Measurements from ENCODE around the gene FAM32A.

The FAM32A gene

DNA sequence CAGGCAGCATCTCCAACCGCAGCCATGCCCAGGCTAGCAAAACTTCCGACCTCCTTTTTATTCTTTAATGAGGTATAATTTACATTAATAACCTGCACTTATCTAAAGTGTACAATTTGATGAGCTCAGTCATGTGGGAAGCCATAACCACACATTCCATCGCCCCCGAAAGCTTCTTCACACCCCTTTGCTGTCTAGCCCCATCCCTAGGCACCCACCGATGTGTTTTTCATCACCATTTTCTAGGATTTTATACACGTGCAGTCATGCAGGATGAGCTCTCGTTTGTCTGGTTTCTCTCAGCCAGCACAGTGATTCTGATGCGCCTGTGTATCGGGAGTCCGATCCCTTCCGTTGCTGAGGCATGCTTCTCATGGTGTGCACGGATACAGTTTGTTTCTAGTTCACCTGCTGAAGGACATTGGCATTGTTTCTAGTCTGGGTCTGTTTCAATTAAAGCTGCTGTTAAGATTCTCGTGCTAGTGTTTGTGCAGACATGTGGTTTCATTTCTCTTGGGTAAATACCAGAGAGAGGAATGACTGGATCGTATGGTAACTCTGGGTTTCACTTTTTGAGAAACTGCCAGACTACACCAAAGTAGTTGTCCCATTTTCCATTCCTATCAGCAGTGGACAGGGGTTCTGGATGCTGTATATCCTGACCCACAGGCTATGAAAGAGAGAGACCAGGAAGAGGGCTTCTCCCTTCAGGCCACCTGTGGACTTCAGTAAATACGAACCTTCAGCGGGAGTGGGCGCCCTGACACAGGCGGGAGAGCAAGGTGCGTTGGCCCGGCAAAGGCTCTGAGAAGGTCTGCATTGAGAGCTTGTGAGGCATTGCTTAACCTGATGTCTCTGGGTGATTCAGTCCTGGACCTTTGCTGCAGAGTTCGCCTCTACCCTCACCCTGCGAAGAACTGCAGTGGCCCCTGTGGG lies 17.4 kb downstream of the FAM32A start:
- no peak for DNase-seq (ENCODE audit: low read depth in 3 of 3)

DNA sequence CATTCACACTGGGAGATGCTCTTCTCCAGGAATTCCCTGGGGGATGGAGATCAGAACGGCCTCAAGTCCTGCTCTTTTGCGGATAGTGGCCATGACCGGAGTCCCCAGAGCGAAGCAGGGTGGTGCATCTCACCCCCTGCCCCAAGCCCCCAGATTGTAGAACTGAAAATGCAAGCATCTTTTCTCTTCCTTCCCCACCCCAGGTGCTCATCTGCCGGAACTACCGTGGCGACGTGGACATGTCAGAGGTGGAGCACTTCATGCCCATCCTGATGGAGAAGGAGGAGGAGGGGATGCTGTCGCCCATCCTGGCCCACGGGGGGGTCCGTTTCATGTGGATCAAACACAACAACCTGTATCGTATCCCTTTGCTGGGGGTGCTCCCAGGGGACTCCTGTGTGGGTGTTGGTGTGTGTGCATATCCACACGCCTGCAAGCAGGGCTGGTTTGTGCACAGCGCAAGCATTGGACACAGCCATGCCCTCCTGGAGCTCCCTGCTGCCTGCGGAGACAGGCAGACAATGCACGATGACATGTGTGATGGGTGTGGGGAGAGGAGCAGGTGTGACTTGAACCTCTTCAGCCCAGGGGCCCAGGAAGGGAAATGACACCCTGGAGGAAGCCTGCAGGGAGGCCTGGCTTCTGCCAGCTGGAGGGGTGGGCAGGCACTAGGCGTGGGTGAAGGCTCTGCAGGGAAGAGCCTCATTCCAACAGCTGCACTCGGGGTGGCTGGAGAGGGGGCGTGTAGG lies 18.2 kb downstream of the FAM32A start:
- DNase-seq (ENCODE audit: low read depth in 3 of 3), result no peak

DNA sequence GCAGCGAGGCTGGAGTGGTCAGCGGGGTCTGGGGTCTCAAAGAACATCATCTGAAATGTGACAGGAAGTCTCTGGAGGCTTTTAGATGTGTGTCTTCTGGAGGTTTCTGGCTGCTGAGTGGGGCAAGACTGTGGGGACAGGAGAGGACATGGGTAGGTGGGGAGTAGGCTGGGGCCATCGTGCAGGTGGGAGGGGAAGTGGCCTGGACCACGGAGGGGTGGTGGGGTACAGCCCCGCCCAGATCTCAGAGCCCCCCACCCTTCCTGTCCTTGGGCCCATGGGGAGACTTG lies 18.7 kb downstream of the FAM32A start:
- no peak for DNase-seq (ENCODE audit: low read depth in 3 of 3)

DNA sequence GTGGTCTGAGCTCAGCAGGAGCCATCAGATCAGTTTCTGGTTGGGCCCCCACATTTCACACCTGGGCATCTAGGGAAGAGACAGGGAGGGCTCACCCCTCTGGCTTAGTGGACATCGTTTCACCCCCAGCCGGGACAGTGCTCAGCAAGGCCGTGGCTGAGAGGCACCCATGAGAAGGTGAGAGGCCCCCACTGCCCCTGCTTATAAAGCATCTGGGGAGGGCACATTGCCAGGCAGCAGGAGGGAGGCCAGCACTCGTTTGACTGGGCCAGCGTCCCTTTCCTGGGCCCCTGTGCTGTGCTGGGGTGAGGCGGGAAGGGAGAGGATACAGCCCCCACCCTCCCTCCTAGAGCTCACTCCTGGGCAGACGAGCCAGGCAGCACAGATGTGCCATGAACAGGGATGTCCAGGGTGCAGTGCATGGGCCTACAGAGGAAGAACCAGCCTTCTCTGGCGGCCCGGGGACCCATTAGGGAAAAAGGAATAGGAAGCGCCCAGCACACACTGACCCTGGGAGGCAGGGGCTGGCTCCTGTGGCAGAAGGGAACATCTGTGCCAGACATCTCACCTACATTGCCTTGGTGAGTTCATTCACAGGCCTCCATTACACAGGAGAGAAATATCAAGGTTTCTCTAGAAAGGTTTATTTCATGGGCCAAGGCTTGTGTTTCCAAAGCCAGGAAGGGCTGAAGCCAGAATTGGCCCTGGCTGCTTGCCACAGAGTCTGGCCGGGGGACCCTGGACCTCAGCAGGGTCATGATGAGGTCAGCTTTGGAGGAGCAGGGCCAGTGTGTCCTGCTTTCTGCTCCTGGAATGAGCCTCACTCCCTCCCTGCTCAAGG lies 20.2 kb downstream of the FAM32A start:
- no peak for DNase-seq (ENCODE audit: low read depth in 3 of 3)

DNA sequence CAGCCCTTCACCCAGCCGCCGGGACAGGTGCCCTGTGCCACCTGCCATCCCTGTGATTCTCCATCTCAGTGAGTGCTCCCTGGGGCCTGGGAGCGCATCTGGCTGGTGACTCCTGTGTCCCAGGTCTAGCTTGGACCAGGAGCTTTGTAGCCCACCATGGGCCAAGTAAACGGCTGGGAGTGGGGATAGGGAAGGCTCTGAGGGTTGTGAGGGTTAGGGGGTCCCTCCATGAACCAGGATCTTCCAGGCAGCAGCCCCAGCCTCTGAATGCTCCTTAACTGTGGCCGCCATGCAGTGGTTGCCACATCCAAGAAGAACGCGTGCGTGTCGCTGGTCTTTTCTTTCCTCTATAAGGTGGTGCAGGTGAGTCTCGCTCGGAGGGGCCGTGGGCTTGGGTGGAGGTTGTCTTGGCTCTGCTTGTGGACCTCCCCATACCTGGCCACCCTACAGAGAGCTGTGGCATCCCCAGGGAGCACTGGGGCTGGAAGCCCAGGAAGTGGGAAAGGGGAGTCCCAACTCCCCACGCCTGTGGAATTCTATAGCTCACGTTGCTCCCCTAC lies 20.9 kb downstream of the FAM32A start:
- no peak for DNase-seq (ENCODE audit: low read depth in 3 of 3)

DNA sequence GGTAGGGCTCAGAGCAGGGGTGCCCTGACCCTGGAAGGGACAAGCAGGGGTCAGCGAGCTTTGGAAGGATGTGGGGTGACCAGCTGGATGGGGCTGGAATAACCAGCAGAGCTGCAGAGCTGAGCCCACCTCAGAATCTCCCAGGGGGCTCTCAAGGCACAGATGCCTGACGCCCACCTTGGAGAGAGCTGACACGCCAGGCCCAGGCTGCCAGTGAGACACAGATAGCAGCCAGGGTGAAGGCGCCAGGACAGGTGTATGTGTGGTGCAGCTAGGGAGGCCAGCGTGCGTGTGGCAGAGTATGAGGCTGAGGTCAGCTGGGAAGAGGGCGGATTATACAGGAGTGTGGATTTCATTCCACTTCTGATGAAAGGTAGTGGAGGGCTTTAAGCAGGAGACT lies 21.4 kb downstream of the FAM32A start:
- no peak for DNase-seq (ENCODE audit: low read depth in 3 of 3)

DNA sequence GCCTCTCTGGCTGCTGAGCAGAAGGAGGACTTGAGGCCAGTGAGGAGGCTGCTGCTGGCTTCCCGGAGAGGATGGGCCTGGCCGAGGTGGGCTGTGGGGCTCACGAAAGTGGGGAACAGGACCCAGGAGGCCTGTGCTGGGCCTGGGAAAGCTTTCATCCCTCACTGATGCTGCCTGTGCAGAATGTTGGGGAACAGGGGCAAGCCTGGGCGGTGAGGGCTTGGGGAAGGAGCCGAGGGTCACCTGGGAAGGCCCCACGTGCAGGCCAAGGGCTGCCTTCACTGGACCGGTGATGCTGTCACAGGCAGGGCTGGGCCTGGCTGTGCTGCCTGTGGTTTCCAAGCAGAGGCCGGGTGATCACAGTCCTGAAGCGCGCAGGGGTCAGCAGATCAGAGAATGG lies 21.9 kb downstream of the FAM32A start:
- no peak for DNase-seq (ENCODE audit: low read depth in 3 of 3)

DNA sequence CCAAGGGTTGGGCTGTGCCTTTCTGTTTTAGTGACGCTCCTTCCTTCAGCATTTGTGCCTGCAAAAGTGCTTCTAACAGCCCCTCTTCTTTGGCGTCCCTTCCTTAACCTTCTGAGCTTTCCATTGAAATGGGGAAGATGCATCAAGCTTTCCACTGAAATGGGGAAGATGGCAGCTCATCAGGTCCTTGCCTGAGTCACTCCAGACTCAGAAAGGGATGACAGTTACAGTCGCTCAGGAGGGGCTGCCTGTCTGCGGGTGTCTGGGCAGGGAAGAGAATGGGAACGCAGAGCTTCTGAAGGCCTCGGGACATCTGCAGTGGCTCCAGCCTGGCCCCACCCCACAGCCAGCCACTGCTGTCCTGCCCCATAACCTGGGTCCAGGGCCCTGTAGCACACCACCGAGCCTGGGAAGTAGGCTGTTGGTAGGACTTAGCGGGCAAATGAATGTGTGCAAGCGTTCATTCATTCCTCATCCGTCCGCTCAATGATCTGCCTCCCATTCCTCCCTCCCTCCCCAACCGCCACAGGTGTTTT lies 22.3 kb downstream of the FAM32A start:
- no peak for DNase-seq (ENCODE audit: low read depth in 3 of 3)

DNA sequence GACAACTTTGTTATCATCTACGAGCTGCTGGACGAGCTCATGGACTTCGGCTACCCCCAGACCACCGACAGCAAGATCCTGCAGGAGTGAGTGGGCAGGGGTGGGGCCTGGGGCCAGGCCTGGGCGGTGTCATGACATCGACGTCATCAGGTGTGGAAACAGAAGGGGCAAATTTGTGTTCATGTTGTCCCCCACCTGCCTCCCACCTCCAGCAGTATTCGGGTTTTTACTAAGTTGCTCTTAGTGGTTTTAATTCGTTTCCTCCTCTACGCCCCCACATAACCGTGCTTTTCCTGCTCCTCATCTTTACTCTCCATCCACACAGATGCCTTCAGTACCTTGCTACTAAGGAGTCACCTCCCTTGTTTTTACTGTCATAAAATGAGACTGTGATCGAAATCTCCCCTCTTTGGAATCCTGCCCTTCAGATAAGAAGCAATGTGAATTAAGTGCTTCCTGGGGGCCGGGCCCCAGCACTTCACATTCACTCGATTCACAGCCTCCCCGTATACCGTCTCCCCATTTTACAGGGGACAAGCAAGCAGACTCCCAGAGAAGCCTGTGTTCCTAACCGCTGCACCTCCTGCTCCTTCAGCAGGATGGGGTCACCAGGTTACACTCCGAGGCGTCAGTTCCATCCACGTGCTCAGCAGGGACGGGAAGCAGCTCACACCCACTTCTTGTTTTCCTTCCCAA lies 23.0 kb downstream of the FAM32A start:
- no peak for DNase-seq (ENCODE audit: low read depth in 3 of 3)

DNA sequence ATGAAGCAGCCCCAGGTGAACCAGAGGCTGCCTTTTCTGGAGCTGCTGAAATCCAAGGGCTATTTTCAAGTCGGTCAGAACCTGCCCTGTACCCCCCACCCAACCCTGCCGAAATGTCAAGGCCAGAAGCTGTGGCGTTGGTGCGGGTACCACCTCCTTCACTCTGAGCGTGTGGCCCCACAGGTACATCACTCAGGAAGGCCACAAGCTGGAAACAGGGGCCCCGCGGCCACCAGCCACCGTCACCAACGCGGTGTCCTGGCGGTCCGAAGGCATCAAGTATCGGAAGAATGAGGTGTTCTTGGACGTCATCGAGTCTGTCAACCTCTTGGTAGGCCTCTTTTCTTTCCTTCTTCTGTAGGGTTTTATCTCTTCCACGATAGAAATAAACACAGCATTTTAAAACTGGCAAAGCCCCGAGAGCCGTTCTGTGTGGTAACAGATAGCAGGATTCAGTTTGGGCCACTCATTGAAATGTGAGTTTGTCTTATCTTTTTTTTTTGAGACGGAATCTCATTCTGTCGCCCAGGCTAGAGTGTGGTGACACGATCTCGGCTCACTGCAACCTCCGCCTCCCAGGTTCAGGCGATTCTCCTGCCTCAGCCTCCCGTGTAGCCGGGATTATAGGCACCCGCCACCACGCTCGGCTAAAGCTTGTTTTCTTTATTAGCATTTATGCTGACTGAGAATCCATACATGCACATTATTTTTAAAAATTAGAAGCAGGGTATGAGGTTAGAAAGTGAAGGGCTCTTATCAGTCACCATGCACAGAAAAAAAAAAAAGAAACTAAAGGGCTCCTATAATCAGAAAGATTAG lies 23.8 kb downstream of the FAM32A start:
- no peak for DNase-seq (ENCODE audit: low read depth in 3 of 3)

DNA sequence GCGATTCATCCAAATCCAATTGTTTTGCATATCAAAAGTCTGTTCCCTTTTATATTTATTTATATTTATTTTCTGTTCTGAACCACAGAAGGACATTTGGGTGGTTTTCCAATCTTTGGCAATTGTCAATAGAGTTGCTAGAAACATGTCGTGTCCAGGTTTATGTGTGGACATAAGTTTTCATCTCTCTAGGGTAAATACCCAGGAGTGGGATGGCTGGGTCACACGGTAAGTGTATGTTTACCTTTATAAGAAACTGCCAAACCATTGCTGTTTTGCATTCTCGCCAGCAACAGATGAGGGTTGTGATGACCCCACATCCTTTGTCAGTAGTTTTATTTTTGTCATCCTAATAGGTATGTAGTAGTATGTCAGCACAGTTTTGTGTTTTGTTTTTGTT lies 25.0 kb downstream of the FAM32A start:
- no peak for DNase-seq (ENCODE audit: low read depth in 3 of 3)

DNA sequence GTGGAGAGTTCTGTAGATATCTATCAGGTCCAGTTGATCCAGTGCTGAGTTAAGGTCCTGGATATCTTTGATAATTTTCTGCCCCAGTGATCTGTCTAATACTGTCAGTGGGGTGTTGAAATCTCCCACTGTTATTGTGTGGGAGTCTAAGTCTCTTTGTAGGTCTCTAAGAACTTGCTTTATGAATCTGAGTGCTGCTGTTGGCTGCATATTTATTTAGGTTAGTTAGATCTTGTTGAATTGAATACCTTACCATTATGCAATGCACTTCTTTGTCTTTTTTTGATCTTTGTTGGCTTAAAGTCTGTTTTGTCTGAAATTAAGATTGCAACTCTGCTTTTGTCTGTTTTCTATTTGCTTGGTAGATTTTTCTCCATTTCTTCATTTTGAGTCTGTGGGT lies 27.9 kb downstream of the FAM32A start:
- DNase-seq (ENCODE audit: low read depth in 3 of 3), result no peak

DNA sequence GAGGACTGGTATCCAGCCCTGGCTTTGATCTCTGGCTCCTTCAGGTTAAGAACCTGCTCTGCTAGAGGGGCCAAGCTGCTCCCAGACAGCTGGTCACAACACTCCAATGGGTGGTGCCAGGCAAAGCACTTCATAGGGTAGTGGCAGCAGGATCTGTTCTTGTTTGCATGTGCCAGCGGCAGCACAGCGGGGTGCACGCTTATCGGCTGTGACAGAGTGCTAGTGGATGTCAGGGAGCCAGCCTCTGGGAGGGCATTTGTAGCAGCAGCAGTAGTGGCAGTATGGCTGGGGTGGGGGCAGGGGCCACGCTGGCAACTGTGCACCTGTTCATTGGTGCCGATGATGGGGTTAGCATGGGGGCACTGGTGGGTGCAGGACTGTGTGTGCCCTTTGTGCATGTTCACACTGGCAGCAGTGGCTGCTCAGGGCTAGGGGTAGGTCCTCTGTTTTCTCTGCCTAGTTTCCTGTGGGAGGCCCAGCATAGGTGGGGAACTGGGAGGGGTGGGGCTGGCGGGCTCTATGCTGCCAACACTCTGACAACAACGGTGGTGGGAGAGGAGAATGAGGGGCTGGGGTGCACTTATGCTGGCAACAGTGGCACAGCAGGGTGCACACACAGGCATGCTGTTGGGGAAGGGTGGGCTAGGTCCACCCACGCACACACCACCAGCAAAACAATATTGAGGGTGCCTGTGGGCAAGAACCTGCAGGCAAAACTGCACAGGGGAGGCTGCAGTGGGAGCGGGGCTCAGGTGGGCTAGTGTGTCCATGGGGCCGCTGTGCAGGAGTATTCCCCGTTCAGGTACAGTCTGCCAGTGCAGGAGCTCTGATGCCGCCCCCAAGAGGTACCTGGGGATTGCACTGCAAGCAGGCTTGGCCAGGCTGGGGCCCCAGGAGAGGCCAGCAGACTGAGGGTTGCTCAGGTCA lies 31.8 kb downstream of the FAM32A start:
- no peak for DNase-seq (ENCODE audit: low read depth in 3 of 3)

DNA sequence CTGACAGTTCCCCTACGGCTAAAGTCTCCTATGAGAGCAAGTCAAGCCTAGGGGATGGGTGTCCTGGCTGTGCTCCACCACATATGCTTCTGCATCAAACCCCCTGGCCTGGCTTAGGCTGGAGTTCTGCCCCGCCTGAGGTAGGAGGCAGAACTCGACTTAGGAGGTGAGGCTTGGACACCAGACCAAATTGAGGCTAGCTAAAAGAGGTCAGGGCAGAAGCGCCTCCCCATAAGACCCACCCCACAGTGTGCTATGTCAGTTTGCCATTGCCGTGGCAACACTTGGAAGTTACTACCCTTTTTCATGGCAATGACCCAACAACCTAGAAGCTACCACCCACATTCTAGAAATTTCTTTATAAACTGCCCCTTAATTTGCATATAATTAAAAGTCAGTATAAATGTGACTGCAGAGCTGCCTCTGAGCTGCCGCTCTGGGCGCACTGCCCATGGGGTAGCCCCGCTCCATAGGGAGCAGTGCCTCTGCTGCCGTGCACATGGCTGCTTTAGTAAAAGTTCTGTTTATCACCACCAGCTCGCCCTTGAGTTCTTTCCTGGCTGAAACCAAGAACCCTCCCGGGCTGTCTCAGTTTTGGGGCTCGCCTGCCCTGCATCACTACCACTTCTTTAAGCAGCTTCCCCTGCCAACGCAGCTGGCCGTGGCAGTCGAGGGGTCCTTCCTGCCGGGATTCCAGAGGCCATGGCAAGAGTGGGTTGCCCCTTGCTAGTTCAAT lies 32.7 kb downstream of the FAM32A start:
- DNase-seq (ENCODE audit: low read depth in 3 of 3), result no peak

DNA sequence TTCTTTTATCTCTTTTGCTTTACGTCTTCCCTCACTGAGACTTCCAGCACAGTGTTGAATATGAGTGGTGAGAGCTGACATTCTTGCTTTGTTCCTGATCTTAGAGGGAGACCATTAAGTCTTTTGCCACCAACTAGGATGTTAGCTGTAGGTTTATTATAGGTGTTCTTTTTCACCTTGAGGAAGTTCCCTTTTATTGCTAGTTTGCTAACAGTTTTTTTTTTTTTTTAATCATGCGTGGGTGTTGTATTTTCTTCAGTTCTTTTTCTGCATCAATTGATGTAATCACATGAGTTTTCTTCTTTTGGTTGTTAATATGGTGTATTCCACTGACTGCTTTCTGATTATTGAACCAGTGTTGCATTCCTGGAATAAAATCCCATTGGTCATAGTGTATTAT lies 33.6 kb downstream of the FAM32A start:
- DNase-seq (ENCODE audit: low read depth in 3 of 3), result no peak

DNA sequence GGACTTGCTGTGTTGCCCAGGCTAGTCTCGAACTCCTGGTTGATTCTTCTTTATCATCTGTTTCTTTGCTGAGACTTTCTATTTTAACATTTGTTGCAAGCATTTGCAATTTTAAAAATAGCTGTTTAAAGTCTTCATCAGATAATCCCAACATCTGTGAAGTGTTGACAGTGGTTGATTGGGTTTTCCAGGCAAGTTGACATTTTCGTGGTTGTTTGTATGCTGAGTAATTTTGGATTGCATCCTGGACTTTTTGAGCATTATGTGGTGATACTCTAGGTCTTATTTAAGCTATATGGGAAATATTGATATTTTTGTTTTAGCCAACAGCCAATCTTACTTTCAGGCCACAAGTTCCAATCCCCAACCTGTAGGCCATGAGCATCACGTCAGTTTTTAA lies 37.6 kb downstream of the FAM32A start:
- DNase-seq (ENCODE audit: low read depth in 3 of 3), result no peak

DNA sequence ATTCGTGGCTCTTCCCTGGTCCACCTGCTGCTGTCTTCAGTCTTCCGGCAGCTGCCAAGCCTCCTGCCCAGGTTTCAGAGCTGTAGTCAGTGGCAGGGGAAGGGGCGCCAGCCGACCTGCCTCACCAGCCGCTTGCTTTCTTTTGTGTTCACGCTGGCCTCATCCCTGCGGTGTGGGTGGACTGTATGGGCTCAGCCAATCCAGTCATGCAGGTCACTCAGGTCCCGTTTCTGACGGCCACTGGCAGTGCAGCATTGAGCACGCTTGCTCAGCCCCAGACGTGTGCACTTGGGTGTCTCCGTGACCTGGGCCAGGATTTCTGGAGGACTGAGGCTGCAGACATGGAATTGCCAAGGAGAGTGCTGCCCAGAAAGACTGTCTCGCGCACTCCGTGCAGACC lies 38.5 kb downstream of the FAM32A start:
- DNase-seq (ENCODE audit: low read depth in 3 of 3), result no peak

DNA sequence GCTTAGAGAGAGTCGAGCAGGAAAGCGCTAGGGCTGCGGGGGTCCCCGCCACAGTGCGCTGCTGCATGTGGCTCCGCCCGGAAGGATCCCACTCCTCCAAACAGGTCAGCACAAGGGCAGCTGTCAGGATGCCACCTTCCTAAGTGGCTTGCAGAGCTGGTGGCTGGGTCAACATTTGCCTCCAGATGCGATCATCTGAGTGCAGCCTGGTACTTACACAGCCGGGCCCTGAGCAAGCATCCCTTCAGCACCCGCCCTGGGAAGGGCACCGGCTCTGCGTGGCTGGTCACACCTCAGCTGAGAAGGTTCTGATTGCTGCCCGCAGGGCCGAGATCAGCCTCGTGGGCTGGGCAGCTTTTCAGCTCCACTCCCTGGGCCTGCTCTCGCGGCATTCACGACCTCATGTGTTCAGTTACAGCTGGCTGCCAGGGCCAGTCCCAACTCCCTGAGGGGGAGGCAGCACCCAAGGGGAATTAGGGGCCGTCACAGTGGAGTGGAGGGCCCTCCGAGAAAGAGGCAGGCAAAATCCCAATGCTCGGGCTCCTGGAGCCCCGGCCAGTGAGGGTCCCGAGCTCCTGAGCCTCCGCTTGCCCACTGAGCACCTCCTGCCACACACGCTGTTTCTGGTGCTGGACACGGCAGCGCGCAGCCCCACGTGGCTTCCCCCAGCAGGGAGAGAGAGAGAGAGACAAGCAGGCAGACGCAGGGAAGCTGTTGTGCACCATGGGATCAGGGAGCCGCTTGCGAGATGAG lies 39.3 kb downstream of the FAM32A start:
- no peak for DNase-seq (ENCODE audit: low read depth in 3 of 3)

Data from stimulated activated CD4-positive, alpha-beta T cell treated with anti-CD3 and anti-CD28 coated beads, TNF-alpha, amount 100 ng/mL, for 48 hours (primary cell).